SU-DHL-6 (cell line): ENCODE results near the gene FMNL3.

Source experiments
- H2AFZ ChIP-seq: fragments of 200-600 bp; sonication (generic); 2 replicates; pipeline ENCODE4 v1.6.1; 2014; ENCODE audit warnings: low read depth, mild to moderate bottlenecking, moderate library complexity, mixed read lengths, antibody characterized with exemption, low read length; ENCODE audit not compliant: severe bottlenecking
- H3F3A ChIP-seq: fragments of 200-600 bp; shearing (Covaris generic); 2 replicates; pipeline ENCODE4 v1.6.0; 2016; ENCODE audit warnings: antibody characterized with exemption, mild to moderate bottlenecking; ENCODE audit not compliant: insufficient read depth
- H3K27ac ChIP-seq: fragments of 200-600 bp; sonication (generic); 2 replicates; pipeline ENCODE4 v1.5.1; 2016; ENCODE audit warnings: low read depth, mild to moderate bottlenecking, low read length, moderate library complexity, mixed read lengths
- H3K27me3 ChIP-seq: fragments of 200-600 bp; sonication (generic), shearing (Covaris generic); 2 replicates; pipeline ENCODE4 v1.6.0; 2014; ENCODE audit warnings: mild to moderate bottlenecking, low read length
- H3K36me3 ChIP-seq: fragments of 200-600 bp; sonication (generic); 2 replicates; pipeline ENCODE4 v1.6.1; 2014; ENCODE audit warnings: mild to moderate bottlenecking, low read length, mixed read lengths
- H3K4me2 ChIP-seq: fragments of 300-600, 200-600 bp; shearing (Covaris generic), sonication (generic); 2 replicates; pipeline ENCODE4 v1.6.0; 2014; ENCODE audit warnings: low read length, low read depth, mild to moderate bottlenecking; ENCODE audit not compliant: poor library complexity, severe bottlenecking
- H3K4me3 ChIP-seq: fragments of 200-600 bp; sonication (generic); 2 replicates; pipeline ENCODE4 v1.5.1; 2014; ENCODE audit warnings: antibody characterized with exemption, low read length, mild to moderate bottlenecking, mixed read lengths; ENCODE audit not compliant: insufficient read depth, poor library complexity, severe bottlenecking
- H3K79me2 ChIP-seq: fragments of 200-600 bp; sonication (generic); 2 replicates; pipeline ENCODE4 v1.6.1; 2014; ENCODE audit warnings: mild to moderate bottlenecking, low read length, moderate library complexity; ENCODE audit not compliant: insufficient read depth
- H3K9ac ChIP-seq: fragments of 200-600 bp; sonication (generic); 2 replicates; pipeline ENCODE4 v1.7.0; 2014; ENCODE audit warnings: mild to moderate bottlenecking, low read length
- H3K9me2 ChIP-seq: fragments of 200-600 bp; sonication (generic); replicated peaks from 2 replicates; pipeline ENCODE4 v1.6.1; 2014; ENCODE audit warnings: low read length; ENCODE audit not compliant: insufficient read depth
- H3K9me3 ChIP-seq: fragments of 200-600 bp; sonication (generic); 2 replicates; pipeline ENCODE4 v1.6.1; 2014; ENCODE audit warnings: low read length, mixed read lengths; ENCODE audit not compliant: insufficient read depth
- H4K20me1 ChIP-seq: fragments of 200-600 bp; sonication (generic); 2 replicates; pipeline ENCODE4 v1.6.1; 2014; ENCODE audit warnings: low read depth, mild to moderate bottlenecking, antibody characterized with exemption, low read length, moderate library complexity, mixed read lengths
- CTCF ChIP-seq: fragments of 200-600 bp; sonication (generic); IDR thresholded peaks from one replicate; pipeline ENCODE4 v1.5.1; 2017; ENCODE audit warnings: antibody characterized with exemption, mild to moderate bottlenecking, low read length, moderate library complexity; ENCODE audit not compliant: insufficient read depth, poor library complexity, severe bottlenecking
- EZH2phosphoT487 ChIP-seq: fragments of 200-600 bp; sonication (generic), shearing (Covaris generic); conservative IDR thresholded peaks from 2 replicates; pipeline ENCODE4 v1.6.1; 2018; ENCODE audit warnings: mild to moderate bottlenecking, antibody characterized with exemption, low read length, moderate library complexity, mixed read lengths

FMNL3 gene

DNA sequence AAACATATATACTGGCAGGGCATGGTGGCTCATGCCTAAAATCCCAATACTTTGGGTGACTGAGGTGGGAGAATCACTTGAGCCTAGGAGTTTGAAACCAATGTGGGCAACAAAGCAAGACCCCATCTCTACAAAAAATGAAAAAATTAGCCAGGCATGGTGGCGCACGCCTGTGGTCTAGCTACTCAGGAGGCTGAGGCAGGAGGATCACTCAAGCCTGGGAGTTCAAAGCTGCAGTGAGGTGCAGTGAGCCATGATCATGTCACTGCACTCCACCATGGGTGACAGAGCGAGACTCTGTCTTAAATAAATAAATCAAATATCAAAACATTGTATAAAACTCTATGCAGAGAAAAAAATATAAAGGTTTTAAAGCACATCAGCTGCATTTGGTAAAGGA is 5.2 kb downstream of the FMNL3 start:
- no peak for TF ChIP-seq EZH2phosphoT487
- TF ChIP-seq CTCF = no peak
- Histone ChIP-seq H3K9me2 (no peaks in the 10 kb centered on the region), H3K4me2 (peak overlapping the region; percentile 7), H4K20me1 (peaks cover 3% of the 10 kb centered on the region; the same call in 1 of the 2 replicates), H2AFZ (no peak overlapping the region), H3K9ac (no peak overlapping the region), H3K36me3 (no peaks in the 10 kb centered on the region), H3K79me2 (peaks cover 53% of the 10 kb centered on the region), H3K27me3 (no peaks in the 10 kb centered on the region), H3K4me3 (no peak overlapping the region), H3F3A (peaks cover 23% of the 10 kb centered on the region; the same call in 1 of the 2 replicates), H3K27ac (no peak overlapping the region), H3K9me3 (no peaks in the 10 kb centered on the region)

GRCh38 chr12:49698619-49699545 is 8.3 kb downstream of the FMNL3 start:
- no peaks in the 10 kb centered on the region for H3K36me3 ChIP-seq
- no peaks in the 10 kb centered on the region for H3K27me3 ChIP-seq
- H3K9me2 ChIP-seq = no peaks in the 10 kb centered on the region
- no peaks in the 10 kb centered on the region for H3K9me3 ChIP-seq
- H4K20me1 ChIP-seq = no peaks in the 10 kb centered on the region
- peak overlapping the region; percentile 67 for H3K27ac ChIP-seq
- H3K4me3 ChIP-seq = peak overlapping the region; percentile 41
- peak overlapping the region; percentile 56 for H3K4me2 ChIP-seq
- TF ChIP-seq CTCF = no peak
- no peak for TF ChIP-seq EZH2phosphoT487
- no peak overlapping the region for H2AFZ ChIP-seq
- H3K9ac ChIP-seq = peak overlapping the region; percentile 31; the same call in 1 of the 2 replicates
- peaks cover 23% of the 10 kb centered on the region; the same call in 1 of the 2 replicates for H3F3A ChIP-seq
- H3K79me2 ChIP-seq = peaks cover 37% of the 10 kb centered on the region; the same call in 1 of the 2 replicates

GRCh38 chr12:49697808-49698207 is 9.4 kb downstream of the FMNL3 start:
- H4K20me1 ChIP-seq = peaks cover under 1% of the 10 kb centered on the region
- no peak overlapping the region for H3K4me3 ChIP-seq
- H3K27ac ChIP-seq = no peak overlapping the region

More at GRCh38 chr12:49697808-49698207, 9.4 kb downstream of the FMNL3 start:
- Histone ChIP-seq H3K4me2 (no peak overlapping the region), H3K27me3 (no peaks in the 10 kb centered on the region), H3F3A (peaks cover 23% of the 10 kb centered on the region; the same call in 1 of the 2 replicates), H3K36me3 (no peaks in the 10 kb centered on the region), H3K9me3 (no peaks in the 10 kb centered on the region), H3K9ac (no peak overlapping the region), H3K9me2 (no peaks in the 10 kb centered on the region), H3K79me2 (peaks cover 28% of the 10 kb centered on the region), H2AFZ (no peak overlapping the region)
- TF ChIP-seq EZH2phosphoT487 = no peak
- no peak for TF ChIP-seq CTCF
